Measurements from ENCODE around the gene C12orf76.
A peak's percentile ranks its signal among the peaks of the same experiment; 100 is the strongest.
"Not testable (repeated sequence)": the region's sequence is repeated elsewhere in the genome, so short reads cannot be mapped to it uniquely, and the experiment has no call there.

Gene C12orf76

GRCh38 chr12:110015132-110015531 is 33.2 kb downstream of the C12orf76 start:
- no peak for DNase-seq

GRCh38 chr12:110012659-110013058 is 35.7 kb downstream of the C12orf76 start:
- DNase-seq, result no peak

- no peak for DNase-seq
Measured at GRCh38 chr12:110012137-110012536, 36.2 kb downstream of the C12orf76 start.

- no peak for DNase-seq
Measured at GRCh38 chr12:110010853-110011723, 37.2 kb downstream of the C12orf76 start.

GRCh38 chr12:110008681-110009398 is 39.5 kb downstream of the C12orf76 start:
- not testable (repeated sequence) for DNase-seq

GRCh38 chr12:110007881-110008280 is 40.4 kb downstream of the C12orf76 start:
- DNase-seq, result no peak

- no peak for DNase-seq
Measured at GRCh38 chr12:110006115-110006514, 42.2 kb downstream of the C12orf76 start.

- no peak for DNase-seq
Measured at GRCh38 chr12:110005319-110005973, 42.9 kb downstream of the C12orf76 start.

GRCh38 chr12:110004598-110004997 is 43.7 kb downstream of the C12orf76 start:
- DNase-seq, result no peak

- DNase-seq, result no peak
Measured at GRCh38 chr12:110002676-110003515, 45.4 kb downstream of the C12orf76 start.

- DNase-seq, result no peak
Measured at GRCh38 chr12:110001596-110001995, 46.7 kb downstream of the C12orf76 start.

- no peak for DNase-seq
Measured at GRCh38 chr12:109999983-110000505, 48.3 kb downstream of the C12orf76 start.

- DNase-seq, result peak; percentile 32
Measured at GRCh38 chr12:109999649-109999971, 48.7 kb downstream of the C12orf76 start.

- peak; percentile 85 for DNase-seq
Measured at GRCh38 chr12:109998904-109999648, 49.2 kb downstream of the C12orf76 start, which contains the start of gene ANKRD13A. TSS of gene ANKRD13A (plus strand) at chr12:109999430. CDS start at chr12:109999689, 259 bp downstream.

- DNase-seq, result peak; percentile 3
Measured at GRCh38 chr12:109998241-109998903, 50.0 kb downstream of the C12orf76 start.

GRCh38 chr12:109997393-109997792 is 50.9 kb downstream of the C12orf76 start:
- no peak for DNase-seq

GRCh38 chr12:109996483-109996853 is 51.9 kb downstream of the C12orf76 start:
- no peak for DNase-seq

GRCh38 chr12:109995686-109996482 is 52.4 kb downstream of the C12orf76 start, which contains the start of gene GIT2:
TSS of gene GIT2 (minus strand) at chr12:109996368. CDS start at chr12:109996224, 144 bp downstream.
- DNase-seq, result peak; percentile 93

- no peak for DNase-seq
Measured at GRCh38 chr12:109995361-109995685, 53.0 kb downstream of the C12orf76 start.
